Gastrocnemius medialis (tissue), 4 donors: ENCODE results near the gene ZBTB17.

Source experiments
- CTCF ChIP-seq, 5 experiments: fragments of 450-650 bp in 3 of 5; fragments of 200-600 bp in 2 of 5; sonication (generic) in 2 of 5; IDR thresholded peaks in 4 of 5; conservative IDR thresholded peaks in 1 of 5; 1 replicate in 4 of 5; 2 replicates in 1 of 5; pipeline ENCODE4 v1.5.1; 2016 to 2019; ENCODE audit warnings: antibody characterized with exemption in 5 of 5, mild to moderate bottlenecking in 3 of 5, moderate library complexity in 3 of 5
- POLR2A ChIP-seq, 2 donors: fragments of 450-650 bp; IDR thresholded peaks; one replicate each; pipeline ENCODE4 v1.6.1; 2017; ENCODE audit warnings: antibody characterized with exemption in 2 of 2, mild to moderate bottlenecking in 2 of 2, moderate library complexity in 2 of 2

GRCh38 chr1:16019644-16020277 lies 43.9 kb upstream of the ZBTB17 start:
- no peak for TF ChIP-seq CTCF (IDR thresholded peaks at IDR 0.05 in 4 of 5, conservative IDR thresholded peaks at IDR 0.05 in 1 of 5)
- TF ChIP-seq POLR2A (IDR thresholded peaks at IDR 0.05): no peak
